ENCODE data around the gene RPS6KB1. TPM values are rescaled to one million over a fixed set of nuclear protein-coding genes. Genes with fewer than 3 reads are reported as not detected.

The RPS6KB1 gene
- polyA plus RNA-seq, 1 donor (not counting 4 experiments of a cell fraction or from before 2014, with no cell fraction given) = 19.7 TPM

Small RNA genes within 50 kb of the gene (small RNA-seq; reads per million reads assigned to genes)
- gene RNU6-450P (ENCODE audit: insufficient read length in 3 of 3, low read depth in 3 of 3, low replicate concordance in 1 of 3) (0 reads per million in 3 experiments), gene RPS29P21 (ENCODE audit: insufficient read length in 3 of 3, low read depth in 3 of 3, low replicate concordance in 1 of 3) (0 reads per million in 3 experiments)

Other genes starting within 250 kb of the RPS6KB1 start
- gene PTRH2, start 185.7 kb upstream of the RPS6KB1 start, polyA plus RNA-seq = 94.1 to 107 TPM (median 97.0 TPM) in 3 replicates
- 90.6 to 326 TPM (median 303 TPM) in 3 replicates for gene VMP1, start 185.5 kb upstream of the RPS6KB1 start, polyA plus RNA-seq
- 5.5 to 7.6 TPM (median 5.9 TPM) in 3 replicates for gene TUBD1, start 178 bp upstream of the RPS6KB1 start, polyA plus RNA-seq
- gene RNFT1, start 71.6 kb downstream of the RPS6KB1 start, polyA plus RNA-seq = 11.8 to 13.4 TPM (median 12.0 TPM) in 3 replicates
- 11.7 to 16.1 TPM (median 11.8 TPM) in 3 replicates for gene HEATR6, start 185.8 kb downstream of the RPS6KB1 start, polyA plus RNA-seq